ENCODE data around the gene OR10G7.

Gene OR10G7, protein sequence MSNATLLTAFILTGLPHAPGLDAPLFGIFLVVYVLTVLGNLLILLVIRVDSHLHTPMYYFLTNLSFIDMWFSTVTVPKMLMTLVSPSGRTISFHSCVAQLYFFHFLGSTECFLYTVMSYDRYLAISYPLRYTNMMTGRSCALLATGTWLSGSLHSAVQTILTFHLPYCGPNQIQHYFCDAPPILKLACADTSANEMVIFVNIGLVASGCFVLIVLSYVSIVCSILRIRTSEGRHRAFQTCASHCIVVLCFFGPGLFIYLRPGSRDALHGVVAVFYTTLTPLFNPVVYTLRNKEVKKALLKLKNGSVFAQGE

DNA sequence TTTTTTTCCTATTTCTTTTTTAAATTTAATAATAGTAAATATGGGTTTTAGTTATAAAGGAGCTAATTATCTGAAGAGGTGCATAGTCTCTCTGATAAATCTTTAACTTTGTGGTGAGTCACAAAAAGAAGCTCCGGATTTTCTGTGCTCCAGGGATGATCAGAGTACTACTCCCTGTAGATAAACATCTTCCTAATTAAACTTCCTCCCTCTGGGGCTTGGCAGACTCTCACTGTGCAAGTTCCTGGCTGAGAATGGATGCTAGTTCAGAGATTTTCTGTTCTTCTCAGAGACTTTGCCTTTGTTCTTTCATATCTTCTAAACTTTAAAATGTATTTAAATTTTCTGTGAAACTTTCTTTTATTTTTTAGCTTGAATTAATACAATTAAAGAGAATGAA, at the start of gene OR10G7:
OR10G7 (minus strand) TSS at position 72 of the 400 bp plus-strand sequence. CDS start 2,324 bp downstream, outside the sequence.
- Histone ChIP-seq H3K36me3 (ENCODE audit: control insufficient read depth, insufficient read depth, low read length, severe bottlenecking) (no peaks in the 10 kb centered on the region), H3K4me3 (ENCODE audit: low read length) (no peak within 1 kb of the TSS), H3K9me3 (ENCODE audit: control insufficient read depth, low read length) (no peaks in the 10 kb centered on the region), H3K27me3 (replicated peaks; ENCODE audit: control insufficient read depth, insufficient read depth, low read length) (no peaks in the 10 kb centered on the region), H3K4me1 (ENCODE audit: control insufficient read depth, insufficient read depth, low read length) (no peaks in the 10 kb centered on the region), H3K9ac (ENCODE audit: low read length) (no peak within 1 kb of the TSS)
- DNase-seq (ENCODE audit: low read depth): no peak

DNA sequence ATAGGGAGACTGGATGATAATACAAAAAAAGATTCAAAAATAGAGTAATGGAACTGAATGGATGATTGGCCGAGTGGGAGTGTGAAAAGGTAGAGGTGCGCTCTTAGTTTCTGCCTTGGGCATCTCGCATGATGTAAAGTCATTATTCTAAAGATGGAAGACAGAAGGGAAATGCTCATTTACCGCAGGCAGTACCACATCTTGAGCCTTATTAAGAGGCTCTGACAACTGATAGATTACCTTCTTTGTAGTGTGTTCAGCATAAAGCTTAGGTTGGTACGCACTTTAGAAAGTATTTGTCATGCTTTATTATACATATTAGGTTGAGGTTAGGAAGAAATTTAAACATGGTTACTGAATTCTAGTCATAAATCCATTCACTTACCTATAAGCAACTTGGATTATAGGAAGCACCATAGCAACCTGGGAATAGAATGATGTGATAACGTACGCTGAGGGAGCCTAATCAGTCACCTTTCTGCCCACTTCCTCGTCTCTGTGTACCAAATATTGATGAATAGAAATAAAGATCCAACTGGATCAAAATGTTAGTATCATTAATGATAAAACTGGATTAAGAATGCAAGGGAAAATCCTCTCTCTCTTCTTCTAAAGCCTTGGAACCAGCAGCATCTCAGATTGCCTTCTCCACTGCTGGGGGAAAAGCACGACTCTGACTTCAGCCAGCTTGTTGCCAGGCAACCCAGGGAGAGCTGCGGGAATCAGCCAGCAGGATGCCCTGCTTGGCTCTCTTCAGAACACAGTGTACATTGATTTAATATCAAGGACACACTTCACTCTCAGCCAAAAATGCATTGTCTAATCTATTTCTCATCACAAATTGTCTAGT, 45.1 kb upstream of the OR10G7 start:
- DNase-seq (ENCODE audit: low read depth): no peak
- Histone ChIP-seq H3K27me3 (replicated peaks; ENCODE audit: control insufficient read depth, insufficient read depth, low read length) (peaks cover 18% of the 10 kb centered on the region), H3K9ac (ENCODE audit: low read length) (no peak overlapping the region), H3K4me3 (ENCODE audit: low read length) (no peak overlapping the region), H3K4me1 (ENCODE audit: control insufficient read depth, insufficient read depth, low read length) (no peaks in the 10 kb centered on the region), H3K9me3 (ENCODE audit: control insufficient read depth, low read length) (no peaks in the 10 kb centered on the region), H3K36me3 (ENCODE audit: control insufficient read depth, insufficient read depth, low read length, severe bottlenecking) (no peaks in the 10 kb centered on the region)

DNA sequence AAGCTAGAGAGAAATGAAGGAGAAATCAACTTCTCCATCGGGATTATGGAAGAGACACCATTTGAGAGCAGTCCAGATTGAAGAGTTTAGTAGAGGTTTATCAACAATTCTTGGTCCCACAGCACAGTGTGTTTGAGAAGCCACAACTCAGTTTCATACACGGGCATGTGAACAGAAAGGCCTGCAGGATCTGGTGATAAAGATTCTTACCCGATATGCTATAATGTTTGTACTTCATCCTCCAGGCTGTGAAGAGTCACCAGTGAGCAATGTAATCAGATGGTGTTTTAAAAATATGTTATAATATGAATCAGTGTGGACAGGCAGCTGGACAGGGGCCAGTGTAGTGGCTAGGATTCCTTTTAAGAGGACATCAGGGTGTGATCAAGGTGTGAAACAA, 44.5 kb upstream of the OR10G7 start:
- no peak for DNase-seq (ENCODE audit: low read depth)
- Histone ChIP-seq H3K36me3 (ENCODE audit: control insufficient read depth, insufficient read depth, low read length, severe bottlenecking) (no peaks in the 10 kb centered on the region), H3K9ac (ENCODE audit: low read length) (no peak overlapping the region), H3K9me3 (ENCODE audit: control insufficient read depth, low read length) (no peaks in the 10 kb centered on the region), H3K4me1 (ENCODE audit: control insufficient read depth, insufficient read depth, low read length) (no peaks in the 10 kb centered on the region), H3K27me3 (replicated peaks; ENCODE audit: control insufficient read depth, insufficient read depth, low read length) (peaks cover 18% of the 10 kb centered on the region), H3K4me3 (ENCODE audit: low read length) (no peak overlapping the region)

DNA sequence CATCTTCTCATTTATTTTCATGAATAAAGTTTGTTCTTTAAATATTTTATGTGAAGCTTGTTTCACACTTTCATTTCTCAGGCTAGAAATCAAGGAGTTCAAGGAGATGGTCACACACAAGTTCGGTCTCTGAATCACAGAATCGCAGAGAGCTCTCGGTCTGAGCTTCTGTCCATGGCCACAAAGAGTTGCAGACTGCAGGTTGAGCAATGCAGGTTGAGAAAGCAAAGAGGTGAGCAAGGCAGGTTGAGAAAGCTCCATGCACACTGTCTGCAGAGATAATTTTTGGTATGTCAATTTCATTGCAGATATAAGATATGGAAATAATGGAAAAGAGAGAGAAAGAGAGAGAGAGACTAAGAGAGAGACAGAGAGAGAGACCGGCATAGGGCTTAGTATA, 41.2 kb upstream of the OR10G7 start:
- Histone ChIP-seq H3K27me3 (replicated peaks; ENCODE audit: control insufficient read depth, insufficient read depth, low read length) (peaks cover 28% of the 10 kb centered on the region), H3K9ac (ENCODE audit: low read length) (no peak overlapping the region), H3K9me3 (ENCODE audit: control insufficient read depth, low read length) (no peaks in the 10 kb centered on the region), H3K36me3 (ENCODE audit: control insufficient read depth, insufficient read depth, low read length, severe bottlenecking) (no peaks in the 10 kb centered on the region), H3K4me1 (ENCODE audit: control insufficient read depth, insufficient read depth, low read length) (no peaks in the 10 kb centered on the region), H3K4me3 (ENCODE audit: low read length) (no peak overlapping the region)
- no peak for DNase-seq (ENCODE audit: low read depth)

DNA sequence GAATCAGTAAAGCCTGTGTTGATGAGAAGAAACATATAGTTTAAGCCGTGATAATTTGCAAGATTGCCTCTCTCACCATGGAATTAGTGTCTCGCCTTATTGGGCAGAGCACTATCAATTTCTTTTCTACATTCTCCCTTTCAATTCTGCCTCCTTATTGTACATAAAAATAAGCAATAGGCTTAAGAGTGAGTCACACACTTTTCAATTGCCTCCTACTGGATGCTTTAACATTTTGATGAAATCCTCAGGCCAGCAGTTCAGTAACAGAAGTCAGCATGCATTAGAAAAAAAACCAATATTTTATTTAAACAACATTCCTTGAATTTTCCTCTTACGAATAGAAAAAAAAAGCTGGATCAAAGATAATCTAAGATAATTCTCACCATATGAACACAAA, 40.4 kb upstream of the OR10G7 start:
- Histone ChIP-seq H3K4me1 (ENCODE audit: control insufficient read depth, insufficient read depth, low read length) (no peaks in the 10 kb centered on the region), H3K9me3 (ENCODE audit: control insufficient read depth, low read length) (no peaks in the 10 kb centered on the region), H3K36me3 (ENCODE audit: control insufficient read depth, insufficient read depth, low read length, severe bottlenecking) (no peaks in the 10 kb centered on the region), H3K4me3 (ENCODE audit: low read length) (no peak overlapping the region), H3K9ac (ENCODE audit: low read length) (no peak overlapping the region), H3K27me3 (replicated peaks; ENCODE audit: control insufficient read depth, insufficient read depth, low read length) (peaks cover 32% of the 10 kb centered on the region)
- peak; percentile 13 for DNase-seq (ENCODE audit: low read depth)

DNA sequence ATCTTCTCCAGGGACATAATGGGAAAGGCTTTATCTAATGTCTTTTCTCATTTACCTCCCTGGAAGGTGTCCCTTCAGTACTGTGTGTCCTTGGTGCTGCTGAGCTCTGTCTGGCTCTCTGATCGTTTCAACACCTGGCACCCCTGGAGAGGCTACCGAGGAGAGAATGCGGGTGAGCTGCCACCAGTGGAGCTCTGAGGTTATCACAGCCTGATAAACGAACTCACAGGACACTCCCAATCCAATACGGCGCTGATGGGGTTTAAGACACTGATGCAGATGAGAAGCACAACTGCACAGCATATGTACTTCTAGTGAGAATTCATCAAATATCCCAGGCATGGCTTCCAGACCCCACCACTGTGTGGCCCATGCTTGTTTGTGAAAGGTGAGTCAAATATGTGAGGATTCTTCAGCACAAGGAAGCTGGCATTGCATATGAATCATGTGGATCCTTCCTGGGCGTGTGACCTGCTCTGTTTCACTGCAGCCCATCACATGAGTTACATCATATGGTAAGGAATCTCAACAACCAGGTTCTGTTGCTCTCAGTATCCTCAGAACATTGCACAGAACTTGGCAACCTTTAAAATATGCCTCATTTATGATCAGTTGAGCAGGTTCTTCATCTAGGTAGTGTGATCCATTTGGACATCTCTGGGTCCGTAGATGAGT, 39.3 kb upstream of the OR10G7 start:
- no peaks in the 10 kb centered on the region for H3K36me3 ChIP-seq (ENCODE audit: control insufficient read depth, insufficient read depth, low read length, severe bottlenecking)
- H3K9me3 ChIP-seq (ENCODE audit: control insufficient read depth, low read length): no peaks in the 10 kb centered on the region
- peaks cover 32% of the 10 kb centered on the region for H3K27me3 ChIP-seq (replicated peaks; ENCODE audit: control insufficient read depth, insufficient read depth, low read length)
- DNase-seq (ENCODE audit: low read depth): no peak
- no peak overlapping the region for H3K9ac ChIP-seq (ENCODE audit: low read length)
- H3K4me1 ChIP-seq (ENCODE audit: control insufficient read depth, insufficient read depth, low read length): no peaks in the 10 kb centered on the region
- H3K4me3 ChIP-seq (ENCODE audit: low read length): no peak overlapping the region

DNA sequence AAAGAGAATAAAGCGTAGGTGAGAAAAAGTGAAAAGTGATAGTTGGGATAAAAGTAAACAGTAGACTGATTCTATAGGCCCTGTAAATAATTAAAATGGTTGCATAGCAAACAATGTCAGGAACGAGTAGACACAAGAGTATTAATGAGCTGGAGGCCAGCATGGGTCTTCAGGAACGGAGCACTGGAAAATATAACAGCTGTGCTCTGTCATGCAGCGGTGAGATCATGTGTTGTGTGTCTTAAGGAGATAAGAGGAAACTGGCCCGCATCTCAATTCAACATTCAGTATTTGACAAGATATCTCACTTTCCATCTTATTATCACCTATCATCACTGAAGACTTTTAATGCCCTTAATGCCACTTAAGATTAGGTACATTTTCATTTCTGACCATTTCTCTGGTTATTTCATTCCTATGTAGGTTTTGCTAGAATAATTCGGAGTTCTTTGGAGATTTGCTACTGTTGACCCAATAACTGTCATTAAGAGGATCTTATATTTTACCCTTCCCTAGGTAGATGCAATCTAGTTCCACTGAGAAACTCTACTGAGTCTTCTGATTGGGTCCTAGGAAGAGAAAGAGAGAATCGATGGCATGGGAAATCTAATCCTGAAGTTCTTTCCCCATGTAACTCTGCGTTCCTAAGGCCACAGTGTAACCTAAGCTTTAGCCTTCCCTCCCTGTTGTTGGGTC, 38.7 kb upstream of the OR10G7 start:
- Histone ChIP-seq H3K27me3 (replicated peaks; ENCODE audit: control insufficient read depth, insufficient read depth, low read length) (peaks cover 36% of the 10 kb centered on the region), H3K9ac (ENCODE audit: low read length) (no peak overlapping the region), H3K9me3 (ENCODE audit: control insufficient read depth, low read length) (no peaks in the 10 kb centered on the region), H3K4me1 (ENCODE audit: control insufficient read depth, insufficient read depth, low read length) (no peaks in the 10 kb centered on the region), H3K36me3 (ENCODE audit: control insufficient read depth, insufficient read depth, low read length, severe bottlenecking) (no peaks in the 10 kb centered on the region), H3K4me3 (ENCODE audit: low read length) (no peak overlapping the region)
- DNase-seq (ENCODE audit: low read depth): no peak

DNA sequence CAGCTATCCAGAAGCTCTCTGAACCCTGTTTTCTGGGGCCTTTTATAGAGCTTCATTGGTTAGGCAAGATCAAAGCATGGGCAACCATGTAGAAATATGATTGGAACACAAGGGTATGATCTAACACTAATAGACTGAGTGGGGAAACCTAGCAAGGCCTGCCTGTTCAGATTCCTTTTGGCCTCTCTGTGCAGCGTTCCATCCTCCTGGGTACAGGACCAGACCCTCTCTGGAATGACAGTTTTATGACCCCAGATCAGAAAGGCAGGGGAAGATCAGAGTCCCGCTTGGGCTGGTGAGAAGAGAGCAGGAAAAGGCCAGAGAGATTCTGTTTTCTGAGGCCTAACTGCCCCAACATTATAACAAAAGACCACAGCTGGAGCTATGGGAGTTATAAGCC, 37.5 kb upstream of the OR10G7 start:
- Histone ChIP-seq H3K9me3 (ENCODE audit: control insufficient read depth, low read length) (no peaks in the 10 kb centered on the region), H3K4me3 (ENCODE audit: low read length) (no peak overlapping the region), H3K27me3 (replicated peaks; ENCODE audit: control insufficient read depth, insufficient read depth, low read length) (peaks cover 36% of the 10 kb centered on the region), H3K36me3 (ENCODE audit: control insufficient read depth, insufficient read depth, low read length, severe bottlenecking) (no peaks in the 10 kb centered on the region), H3K4me1 (ENCODE audit: control insufficient read depth, insufficient read depth, low read length) (no peaks in the 10 kb centered on the region), H3K9ac (ENCODE audit: low read length) (no peak overlapping the region)
- DNase-seq (ENCODE audit: low read depth): no peak

DNA sequence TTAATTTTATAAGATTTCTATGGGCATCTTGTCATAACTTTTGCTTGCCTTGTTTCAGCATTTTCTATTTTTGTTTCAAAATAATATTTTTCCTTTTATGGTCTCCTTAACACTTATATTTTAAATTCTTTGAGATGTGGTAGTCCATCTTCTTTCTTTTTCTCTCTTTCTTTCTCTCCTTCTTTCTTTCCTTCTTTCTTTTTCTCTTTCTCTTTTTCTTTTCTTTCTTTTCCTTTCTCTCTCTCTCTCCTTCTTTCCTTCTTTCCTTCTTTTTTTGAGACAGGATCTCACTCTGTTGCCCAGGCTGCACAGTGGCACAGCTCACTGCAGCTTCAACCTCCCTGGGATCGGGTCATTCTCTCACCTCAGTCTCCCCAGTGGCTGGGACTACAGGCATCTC, 36.1 kb upstream of the OR10G7 start:
- no peak for DNase-seq (ENCODE audit: low read depth)
- H3K4me3 ChIP-seq (ENCODE audit: low read length): no peak overlapping the region
- no peaks in the 10 kb centered on the region for H3K4me1 ChIP-seq (ENCODE audit: control insufficient read depth, insufficient read depth, low read length)
- H3K9ac ChIP-seq (ENCODE audit: low read length): no peak overlapping the region
- H3K9me3 ChIP-seq (ENCODE audit: control insufficient read depth, low read length): no peaks in the 10 kb centered on the region
- H3K36me3 ChIP-seq (ENCODE audit: control insufficient read depth, insufficient read depth, low read length, severe bottlenecking): no peaks in the 10 kb centered on the region
- H3K27me3 ChIP-seq (replicated peaks; ENCODE audit: control insufficient read depth, insufficient read depth, low read length): peaks cover 30% of the 10 kb centered on the region

DNA sequence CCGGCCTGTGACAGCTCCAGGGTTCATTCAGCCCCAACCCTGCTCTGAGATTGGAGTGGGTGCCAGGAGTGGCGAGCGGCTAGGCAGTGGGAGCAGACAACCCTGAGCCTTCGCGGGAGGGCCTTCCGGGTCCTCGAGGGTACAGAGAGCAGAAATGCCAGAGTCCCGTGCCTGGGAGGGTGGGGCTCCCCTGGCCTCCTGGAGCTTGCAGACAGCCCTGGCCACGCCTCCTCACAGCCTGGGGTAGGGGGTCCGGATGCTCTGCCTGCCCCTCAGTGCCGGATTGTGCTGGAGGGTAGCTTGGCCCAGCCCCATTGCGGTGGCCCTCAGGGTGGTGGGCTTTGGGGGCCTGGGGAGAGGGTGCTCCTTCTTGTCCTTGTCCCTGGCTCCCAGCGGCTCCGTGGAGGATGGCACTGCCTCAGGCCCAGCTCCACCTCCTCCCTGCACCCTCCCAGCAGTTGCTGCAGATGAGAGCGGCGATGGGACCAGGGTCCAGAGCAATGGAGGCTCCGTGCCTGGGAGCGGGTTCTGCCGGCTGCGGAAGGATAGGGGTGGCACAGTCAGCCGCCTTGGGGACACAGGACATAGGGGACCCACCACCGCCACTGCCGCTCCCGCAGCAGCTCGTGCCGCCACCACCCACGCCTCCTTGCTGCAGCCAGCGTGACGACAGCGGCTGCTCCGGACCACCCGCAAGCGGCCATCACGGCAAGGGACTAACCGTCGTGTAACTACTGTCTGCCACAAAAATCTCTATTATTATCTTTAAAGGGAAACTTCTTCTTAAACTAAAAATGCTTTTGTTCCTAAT, 34.9 kb upstream of the OR10G7 start:
- Histone ChIP-seq H3K4me1 (ENCODE audit: control insufficient read depth, insufficient read depth, low read length) (no peaks in the 10 kb centered on the region), H3K9me3 (ENCODE audit: control insufficient read depth, low read length) (no peaks in the 10 kb centered on the region), H3K27me3 (replicated peaks; ENCODE audit: control insufficient read depth, insufficient read depth, low read length) (peaks cover 34% of the 10 kb centered on the region), H3K9ac (ENCODE audit: low read length) (peak overlapping the region; percentile 34), H3K4me3 (ENCODE audit: low read length) (peak overlapping the region; percentile 79), H3K36me3 (ENCODE audit: control insufficient read depth, insufficient read depth, low read length, severe bottlenecking) (no peaks in the 10 kb centered on the region)
- DNase-seq (ENCODE audit: low read depth): peak; percentile 26
